Stimulated activated CD4-positive, alpha-beta T cell treated with anti-CD3 and anti-CD28 coated beads, Interleukin-15, amount 100 ng/mL, for 24 hours (primary cell): ENCODE results near the gene SLC29A2.
A peak's percentile ranks its signal among the peaks of the same experiment; 100 is the strongest.

ENCODE experiments used
- DNase-seq: peaks from one replicate; pipeline ENCODE4 v3.0.0-alpha.2; 2020

SLC29A2 gene, protein sequence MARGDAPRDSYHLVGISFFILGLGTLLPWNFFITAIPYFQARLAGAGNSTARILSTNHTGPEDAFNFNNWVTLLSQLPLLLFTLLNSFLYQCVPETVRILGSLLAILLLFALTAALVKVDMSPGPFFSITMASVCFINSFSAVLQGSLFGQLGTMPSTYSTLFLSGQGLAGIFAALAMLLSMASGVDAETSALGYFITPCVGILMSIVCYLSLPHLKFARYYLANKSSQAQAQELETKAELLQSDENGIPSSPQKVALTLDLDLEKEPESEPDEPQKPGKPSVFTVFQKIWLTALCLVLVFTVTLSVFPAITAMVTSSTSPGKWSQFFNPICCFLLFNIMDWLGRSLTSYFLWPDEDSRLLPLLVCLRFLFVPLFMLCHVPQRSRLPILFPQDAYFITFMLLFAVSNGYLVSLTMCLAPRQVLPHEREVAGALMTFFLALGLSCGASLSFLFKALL

DNA sequence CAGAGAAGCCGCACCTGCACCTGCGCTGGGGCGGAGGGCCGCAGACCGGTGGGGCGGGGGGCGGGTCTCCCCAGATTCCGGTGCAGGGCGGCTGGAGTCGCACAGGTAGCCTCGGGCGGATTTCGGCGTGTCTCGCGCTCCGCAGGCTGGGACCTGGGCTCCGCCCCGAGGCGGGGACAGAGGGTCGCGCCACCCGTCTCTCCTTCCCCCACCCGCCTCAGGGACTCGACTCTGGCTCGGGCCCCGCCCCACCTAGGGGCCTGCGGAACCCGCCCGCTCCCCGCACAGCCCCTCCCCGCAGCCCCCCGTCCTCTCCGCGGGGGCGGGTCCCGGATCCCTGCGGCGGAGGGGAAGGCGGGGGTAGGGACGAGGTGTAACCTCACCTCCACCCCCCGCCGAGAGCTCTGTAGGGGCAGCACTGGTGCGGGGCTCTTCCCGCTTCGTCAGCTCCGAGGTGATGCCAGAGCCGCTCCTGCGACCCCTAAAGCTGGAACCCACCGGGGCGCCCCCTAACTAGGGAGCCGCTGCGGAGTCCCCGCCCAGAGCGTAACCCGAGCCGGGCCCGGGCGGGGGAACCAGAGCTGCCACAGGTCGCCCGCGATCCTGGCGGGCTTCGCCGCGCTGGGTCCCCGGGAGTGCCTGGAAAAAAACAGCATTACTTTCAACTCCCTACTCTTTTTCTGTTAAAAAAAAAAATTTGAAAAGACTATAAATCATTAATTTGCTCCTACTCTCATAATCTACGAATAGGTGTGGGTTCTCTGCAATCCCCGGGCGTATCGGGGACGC, at the start of gene SLC29A2:
Gene SLC29A2, minus strand, starts transcription at position 134 of the 789 bp plus-strand sequence. CDS start 169 bp downstream, outside the sequence.
- DNase-seq: peak; percentile 88

DNA sequence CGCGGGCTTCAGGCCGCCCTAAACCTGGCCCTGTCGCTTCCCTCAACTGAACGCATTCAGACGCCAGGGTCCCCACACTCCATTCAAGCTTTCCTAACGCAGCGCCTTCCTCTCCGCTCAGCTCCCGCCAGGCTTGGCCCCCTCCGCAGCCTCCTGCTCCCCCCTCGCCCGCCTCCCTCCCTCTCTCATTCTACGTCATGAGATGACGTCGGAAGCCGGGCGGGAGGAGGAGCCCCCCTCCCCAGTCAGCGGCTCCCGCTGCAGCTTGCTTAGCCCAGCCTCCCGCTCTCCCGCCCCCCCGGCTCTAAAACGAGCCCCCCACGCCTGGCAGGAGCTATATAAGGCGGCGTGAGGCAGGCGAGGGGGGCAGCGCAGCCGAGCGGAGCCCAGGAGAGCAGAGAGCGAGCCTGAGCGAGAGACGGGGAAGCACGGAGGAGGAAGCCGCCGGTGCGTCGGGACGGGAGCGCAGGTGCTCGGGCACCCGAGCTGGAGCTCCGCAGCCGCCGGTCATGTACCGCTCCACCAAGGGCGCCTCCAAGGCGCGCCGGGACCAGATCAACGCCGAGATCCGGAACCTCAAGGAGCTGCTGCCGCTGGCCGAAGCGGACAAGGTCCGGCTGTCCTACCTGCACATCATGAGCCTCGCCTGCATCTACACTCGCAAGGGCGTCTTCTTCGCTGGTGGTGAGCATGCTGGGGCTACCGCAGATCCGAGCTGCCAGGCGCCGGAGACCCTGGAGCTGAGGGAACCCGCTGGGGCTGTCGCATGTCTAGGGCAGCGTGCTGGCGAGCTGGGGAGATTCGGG, 49.3 kb upstream of the SLC29A2 start, which contains the start of gene NPAS4:
Gene NPAS4, plus strand, starts transcription at position 365 of the 806 bp plus-strand sequence. Its CDS starts 145 bp downstream, at position 510.
- no peak for DNase-seq

DNA sequence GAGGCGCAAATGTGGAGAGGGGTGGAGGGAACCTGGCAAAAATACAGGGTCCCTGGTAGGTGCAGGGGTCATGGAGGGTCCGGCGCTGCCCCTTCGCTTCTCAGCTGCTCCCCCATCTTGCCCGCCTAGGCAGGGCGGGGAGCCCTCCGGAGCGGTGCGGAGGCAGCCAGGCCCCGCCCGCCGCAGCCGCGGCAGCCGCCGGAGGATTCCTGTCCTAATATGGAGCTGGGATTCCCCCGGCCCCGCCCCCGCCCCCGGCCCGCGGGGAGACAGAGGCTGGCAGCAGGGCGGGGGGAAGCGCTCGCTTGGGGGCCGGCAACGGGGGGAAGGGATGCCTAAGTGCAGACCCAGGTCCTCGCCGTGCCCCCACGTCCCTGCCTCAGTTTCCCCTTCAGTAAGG, 48.3 kb upstream of the SLC29A2 start:
- peak; percentile 22 for DNase-seq

DNA sequence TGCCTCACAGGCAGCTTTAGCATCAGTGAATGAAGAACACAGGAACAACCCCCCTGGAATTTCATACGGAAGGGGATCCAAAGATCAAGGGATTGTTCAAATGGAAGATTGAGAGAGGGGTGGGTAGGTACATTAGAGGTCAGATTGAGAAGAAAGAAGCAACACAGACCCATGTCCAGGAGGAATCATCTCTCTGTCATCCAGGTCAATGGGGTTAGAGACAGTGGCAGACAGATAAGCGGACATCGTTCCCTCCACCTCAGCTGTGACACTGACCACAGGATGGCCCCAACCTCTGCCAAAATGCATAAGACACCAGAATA, 47.4 kb upstream of the SLC29A2 start:
- no peak for DNase-seq

DNA sequence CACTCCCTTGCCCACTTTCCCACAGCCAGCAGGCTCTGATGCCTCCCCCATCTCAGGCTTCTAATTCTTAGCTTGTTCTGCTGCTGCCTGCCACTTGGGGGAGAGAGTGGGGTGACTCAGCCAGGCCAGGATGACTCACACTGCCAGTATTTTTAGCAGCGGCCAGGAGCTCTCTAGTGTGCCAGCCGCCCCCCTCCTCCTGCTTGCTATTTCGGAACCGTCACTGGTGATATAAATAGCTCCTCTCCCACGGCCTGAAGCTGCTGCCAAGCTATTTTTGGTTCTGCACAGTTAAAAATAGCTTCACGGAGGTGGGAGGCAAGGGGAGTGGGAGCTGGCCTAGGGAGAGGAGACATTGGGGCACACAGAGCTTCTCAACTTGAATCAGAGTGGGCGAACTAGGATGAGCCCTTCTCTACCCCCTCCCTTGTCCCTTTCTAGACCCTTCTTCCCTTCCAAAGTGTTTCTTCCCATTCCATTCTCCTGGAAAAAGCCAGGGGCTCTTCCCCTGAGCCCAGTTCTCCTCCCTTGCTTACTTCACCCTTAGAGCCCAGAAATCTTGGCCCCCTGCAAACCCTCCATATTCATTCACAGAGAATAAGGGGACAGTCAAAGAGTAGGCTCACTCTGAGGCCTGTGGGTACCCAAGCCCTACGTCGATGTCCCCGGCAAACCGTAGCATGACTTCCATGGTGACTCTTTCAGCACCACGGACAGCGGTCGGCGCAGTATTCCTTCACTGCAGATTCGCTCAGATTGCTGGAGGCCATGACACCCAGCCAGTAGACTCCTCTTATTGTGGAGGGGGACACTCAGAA, 46.8 kb upstream of the SLC29A2 start:
- peak; percentile 87 for DNase-seq

DNA sequence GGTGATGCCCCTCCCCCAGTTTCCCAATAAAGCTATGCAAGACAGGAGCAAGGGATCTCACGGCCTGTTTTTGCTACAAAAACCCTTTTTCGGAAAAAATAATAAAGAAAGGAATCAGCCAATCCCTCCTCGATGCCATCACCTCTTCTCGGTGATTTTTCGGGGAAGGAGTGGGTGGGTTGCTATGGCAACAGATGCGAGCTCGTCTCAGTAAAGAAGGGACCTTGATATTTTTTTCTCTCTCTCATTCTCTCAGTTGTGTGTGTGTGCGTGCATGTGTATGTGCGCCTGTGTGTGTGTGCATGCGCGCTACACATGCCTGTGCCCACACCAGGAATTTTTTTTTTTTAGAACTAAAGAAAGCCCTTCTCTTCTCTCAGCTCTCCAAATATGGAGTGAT, 45.4 kb upstream of the SLC29A2 start:
- peak; percentile 64 for DNase-seq

DNA sequence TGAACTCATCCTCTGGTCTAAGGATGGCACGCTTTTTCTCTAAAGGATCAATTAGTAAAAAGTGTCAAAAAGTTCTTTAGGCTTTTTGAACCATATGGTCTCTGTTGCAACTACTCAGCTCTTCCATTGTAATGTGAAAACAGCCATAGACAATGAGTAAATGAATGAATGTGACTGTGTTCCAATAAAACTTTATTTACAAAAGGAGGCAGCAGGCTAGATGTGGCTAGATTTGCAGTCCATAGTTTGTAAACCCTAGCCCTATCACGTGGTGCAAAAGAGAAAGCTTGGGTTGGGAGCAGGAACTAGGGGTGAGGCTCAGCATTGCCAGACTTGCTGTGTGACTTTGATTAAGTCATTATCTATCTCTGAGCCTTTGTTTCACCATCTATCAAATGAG, 43.9 kb upstream of the SLC29A2 start:
- no peak for DNase-seq

DNA sequence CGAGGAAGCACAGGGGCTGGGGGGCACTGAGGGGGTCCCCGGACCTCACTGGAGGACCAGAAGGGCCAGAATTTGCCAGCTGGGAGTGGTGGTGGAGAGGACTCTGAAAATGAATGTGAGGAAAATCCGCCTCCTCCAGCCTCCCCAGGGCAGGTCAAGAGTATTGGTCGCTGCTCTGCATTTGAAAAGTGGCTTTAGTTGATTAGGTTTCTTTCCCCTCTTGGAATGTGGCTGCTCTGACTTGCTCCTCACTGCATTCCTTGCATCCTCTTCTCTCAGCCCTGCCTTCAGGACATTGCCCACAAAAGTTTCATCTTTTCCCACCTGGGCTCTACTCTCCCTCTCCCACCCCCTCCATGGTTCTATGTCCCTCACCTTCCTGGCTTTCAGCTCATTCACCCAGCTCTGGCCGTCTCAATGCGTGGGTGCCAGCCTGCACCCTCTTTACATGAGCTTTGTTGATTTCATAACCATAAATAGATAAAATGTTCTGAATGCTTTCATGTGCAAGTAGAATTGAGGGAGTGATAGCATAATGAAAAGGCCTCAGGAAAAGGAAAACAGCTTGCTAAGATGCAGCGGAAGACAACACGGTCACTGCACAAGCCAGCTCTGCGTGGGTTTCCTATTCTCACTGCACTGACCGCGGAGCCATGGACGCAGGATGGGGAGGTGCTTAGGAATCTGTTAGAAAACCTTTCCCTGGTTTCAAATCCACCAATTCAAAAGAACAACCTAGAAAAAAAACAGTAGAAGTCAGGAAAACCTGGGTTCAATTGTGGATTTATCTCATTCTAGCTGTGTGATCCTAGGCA, 42.8 kb upstream of the SLC29A2 start:
- no peak for DNase-seq

DNA sequence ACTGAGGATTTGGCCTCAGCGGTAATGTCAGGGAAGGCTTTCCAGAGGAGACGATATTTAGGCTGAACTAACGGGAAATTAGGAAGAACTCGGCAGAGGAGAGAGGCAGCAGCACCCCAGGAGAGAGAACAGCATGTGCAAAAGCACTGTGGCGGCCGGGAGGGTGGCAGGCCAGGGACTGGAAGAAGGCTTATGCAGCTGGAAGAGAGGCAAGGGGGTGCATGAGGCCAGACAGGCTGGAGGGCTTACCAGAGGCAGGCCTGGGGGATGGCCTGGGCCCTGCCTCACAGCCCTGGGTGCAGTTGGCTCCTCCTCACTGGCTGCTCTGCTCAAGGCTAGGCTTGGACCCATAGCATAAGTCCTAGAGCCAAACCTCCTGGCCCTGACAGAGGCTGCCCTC, 41.6 kb upstream of the SLC29A2 start:
- no peak for DNase-seq

DNA sequence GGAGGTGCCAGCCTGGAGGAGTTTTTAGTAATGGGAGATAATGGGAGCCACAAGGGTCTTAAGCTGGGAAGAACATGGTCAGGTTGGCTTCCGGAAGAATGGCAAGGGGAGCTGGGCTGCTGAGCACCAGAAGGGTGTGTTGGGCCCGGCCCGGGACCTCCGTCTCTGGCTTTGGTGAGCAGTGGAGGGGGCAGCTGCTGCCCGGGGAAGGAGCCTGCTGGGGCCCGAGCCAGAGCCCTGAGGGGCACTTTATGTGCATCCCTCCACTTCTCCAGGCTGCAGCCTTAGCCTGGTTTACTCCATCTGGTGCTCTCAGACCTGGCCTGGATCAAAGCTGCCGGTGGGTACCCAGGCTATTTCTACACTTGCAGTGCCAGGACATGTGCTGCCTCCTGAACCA, 40.5 kb upstream of the SLC29A2 start:
- no peak for DNase-seq

DNA sequence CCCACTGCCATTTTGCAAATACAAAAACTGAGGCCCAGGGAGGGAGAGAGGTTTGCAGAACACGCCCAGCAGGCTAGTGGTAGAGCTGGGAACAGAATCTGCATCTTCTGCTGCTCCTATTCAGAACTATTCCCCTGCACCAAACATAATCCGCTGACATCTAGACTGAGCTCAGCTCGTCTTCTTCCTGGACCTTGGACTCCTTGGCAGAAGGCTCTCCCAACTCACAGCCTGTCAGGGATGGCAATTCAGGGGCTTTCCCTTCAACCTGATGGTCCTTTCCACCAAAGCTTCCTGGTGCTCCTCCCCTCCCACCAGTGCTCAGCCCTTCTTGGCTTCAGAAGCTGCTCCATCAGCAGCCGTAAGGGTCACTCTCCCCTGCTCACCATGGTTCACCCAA, 39.8 kb upstream of the SLC29A2 start:
- no peak for DNase-seq

DNA sequence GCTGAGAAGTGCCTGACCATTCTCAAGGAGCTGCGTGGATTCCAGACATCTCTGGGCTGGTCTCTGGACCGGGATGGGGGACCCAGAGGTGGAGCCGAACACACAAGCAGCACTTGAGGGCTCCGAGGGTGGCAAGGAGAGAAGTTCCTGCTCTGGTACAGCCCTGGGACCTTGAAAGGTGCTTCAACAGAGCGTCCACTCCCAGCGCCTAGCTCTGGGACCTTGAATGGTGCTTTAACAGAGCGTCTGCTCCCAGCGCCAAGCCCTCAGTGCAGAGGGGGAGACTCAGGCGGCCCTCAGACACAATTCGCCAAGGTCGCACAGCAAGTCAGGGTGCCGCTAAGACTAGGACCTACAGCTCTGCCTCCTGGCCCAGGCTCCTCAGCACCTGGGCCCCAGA, 38.6 kb upstream of the SLC29A2 start:
- no peak for DNase-seq

DNA sequence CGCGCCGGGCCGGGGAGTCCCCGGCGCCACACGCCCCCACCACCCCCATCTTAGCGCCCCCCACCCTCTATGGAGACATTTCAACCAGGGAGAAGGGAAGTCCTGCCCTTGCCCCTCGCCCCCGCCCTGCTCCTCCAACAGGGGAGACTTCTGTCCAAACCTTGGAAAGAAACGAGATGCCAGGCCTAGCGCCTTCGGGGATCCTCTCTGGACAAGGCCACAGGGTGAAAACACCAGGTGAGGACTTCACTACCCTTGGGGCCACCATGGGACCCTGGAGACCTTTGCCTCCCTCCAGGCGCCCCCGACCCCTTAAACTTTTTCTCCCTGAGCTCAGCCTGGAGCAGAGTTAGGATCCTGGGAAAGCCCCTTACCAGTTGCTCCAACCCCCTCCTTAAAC, 37.7 kb upstream of the SLC29A2 start:
- DNase-seq: peak; percentile 6

DNA sequence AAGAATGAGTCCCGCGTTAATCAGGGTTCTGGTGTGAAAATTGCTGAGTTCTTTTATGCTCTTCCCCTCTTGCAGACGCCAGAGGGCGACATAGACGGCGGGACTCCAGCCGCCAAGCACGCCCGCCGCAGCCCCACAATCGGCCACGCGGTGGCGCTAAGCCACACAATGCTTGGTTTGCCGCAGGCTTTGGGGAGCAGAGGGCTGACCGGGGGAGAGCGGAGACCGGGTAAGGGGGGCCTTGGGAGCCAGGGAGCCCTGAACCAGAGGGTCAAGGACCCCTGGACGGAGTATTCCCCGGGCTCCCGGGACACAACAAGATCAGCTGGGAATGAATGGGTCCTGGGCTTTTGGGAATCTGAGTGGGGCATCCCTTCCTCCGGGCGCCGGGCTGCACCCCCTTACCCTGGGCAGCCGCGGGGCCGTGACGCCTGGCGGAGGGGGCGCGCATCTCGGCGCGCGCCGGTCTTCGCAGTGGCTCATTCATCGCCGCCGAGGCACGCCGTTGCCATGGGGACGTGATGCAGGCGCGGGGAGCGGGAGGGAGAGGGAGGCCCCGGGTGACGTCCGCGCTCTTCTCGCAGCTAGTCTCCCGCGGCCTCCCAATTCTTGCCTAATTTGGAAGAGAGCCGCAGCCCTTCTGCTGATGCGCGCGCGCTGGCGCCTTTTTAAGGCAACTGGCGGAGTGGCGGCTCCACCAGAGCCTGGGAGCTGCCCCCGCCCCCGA, 37.1 kb upstream of the SLC29A2 start:
- DNase-seq: peak; percentile 95

DNA sequence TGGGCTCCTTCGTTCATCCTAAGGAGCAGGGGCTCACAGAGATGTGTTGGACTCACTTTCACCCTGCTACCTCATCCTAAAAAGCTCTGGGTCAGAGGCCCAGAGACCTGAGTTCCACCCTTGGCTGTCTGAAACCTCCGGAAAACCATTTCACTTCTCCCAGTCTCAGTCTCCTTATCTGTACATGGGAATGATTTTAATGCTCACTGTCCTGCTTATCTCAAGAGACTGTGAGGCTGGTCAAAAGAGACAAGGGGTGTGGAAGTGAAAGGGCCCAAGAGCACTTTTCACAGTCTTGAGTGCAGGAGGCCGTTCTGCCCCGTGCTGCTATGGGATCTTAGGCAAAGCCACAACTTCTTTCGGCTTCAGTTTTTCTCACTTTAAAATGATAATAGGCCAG, 36.1 kb upstream of the SLC29A2 start:
- DNase-seq: no peak

DNA sequence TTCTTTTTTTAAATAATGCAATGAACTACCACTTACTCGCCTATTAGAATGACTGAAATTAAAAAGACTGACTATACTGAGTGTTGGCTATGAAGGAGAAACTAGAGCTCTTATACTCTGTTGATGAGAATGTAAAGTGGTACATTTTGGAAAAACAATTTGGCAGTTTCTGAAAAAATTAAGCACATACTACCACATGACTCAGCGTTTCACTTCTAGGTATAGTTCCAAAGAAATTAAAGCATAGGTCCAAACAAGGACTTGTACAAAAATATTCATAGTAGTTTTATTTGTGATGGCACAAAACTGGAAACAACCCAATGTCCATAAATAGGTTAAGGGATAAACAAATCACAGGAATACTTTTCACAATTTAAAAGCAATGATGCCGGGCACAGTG, 22.4 kb upstream of the SLC29A2 start:
- DNase-seq: no peak

DNA sequence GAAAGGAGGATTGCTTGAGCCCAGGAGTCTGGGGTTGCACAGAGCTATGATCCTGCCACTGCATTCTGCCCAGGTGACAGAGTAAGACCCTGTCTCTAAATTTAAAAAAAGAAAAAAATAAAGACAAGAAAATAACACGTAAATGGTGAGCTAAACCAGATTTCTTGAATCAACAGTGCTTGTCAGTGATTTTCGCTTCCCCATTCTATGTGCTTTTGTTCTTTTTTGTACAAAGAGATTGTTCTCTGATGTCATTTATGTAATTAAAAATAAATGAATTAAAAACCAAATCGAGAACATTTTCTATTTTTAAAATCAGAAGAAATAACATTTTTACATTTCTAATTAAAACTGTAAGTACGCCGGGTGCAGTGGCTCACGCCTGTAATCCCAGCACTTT, 19.8 kb upstream of the SLC29A2 start:
- no peak for DNase-seq

DNA sequence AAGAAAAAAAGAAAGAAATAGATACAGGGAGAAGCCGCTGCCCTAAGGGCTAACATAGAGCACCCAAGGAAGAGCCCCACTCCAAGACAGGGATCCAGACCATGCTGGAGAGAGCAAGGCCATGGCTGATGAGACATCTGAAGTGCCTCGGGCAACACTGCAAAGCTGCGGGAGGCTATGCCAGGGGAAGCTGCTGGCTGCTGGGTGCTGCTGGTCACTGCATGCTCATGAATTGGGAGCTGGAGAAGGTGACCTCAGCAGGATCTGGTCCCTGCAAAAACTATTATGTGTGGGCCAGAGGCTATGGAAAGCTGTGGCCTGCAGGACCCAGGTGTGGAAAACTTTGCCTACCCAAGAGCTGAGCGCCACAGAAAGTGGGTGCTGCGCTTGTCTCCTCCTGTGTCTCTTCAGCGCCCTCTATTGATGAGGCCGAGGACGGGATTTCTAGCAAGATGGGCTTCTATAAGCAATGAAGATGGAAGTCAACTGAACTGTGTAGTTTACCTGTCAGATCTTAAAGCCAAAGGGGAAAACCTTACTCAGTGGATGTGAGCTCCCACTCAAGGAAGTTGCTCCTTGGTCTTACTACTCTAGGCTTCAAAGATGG, 17.3 kb upstream of the SLC29A2 start:
- DNase-seq: peak; percentile 81

DNA sequence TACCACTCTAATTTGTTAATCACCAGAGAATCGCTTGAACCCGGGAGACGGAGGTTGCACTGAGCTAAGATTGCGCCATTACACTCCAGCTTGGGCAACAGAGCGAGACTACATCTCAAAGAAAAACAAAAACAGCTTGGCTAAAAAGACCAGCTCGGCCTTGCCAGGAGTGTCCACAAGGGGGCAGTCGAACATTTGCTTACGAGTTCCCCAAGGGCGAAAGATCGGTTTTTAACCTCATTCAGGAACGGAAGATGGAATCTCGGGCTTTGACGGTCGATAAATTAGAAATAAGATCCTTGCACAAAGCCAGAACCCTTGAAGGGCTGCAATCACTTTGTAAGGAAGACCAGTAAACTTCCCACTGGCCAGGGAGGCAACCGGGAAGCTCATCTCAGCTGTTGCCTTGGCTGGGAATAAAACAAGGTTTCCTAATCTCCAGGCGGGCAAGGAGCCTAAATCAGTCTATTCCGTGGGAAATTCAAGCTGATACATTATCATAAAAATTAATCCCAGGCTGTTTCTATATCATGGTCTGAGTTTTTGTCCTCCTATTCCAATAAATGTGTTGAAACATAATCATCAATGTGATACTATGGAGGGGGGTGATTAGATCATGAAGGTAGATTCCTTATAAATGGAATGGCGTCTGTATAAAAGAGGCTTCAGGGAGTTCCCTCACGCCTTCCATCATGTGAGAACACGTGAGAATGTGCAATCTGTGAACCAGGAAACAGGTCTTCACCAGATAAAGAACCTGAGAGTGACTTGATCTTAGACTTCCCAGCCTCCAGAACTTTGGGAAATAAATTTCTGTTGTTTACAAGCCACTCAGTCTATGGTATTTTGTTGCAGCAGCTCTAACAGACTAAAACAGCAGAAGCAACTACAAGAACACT, 14.9 kb upstream of the SLC29A2 start:
- peak; percentile 90 for DNase-seq
